GM19438 (cell line): Measurements from ENCODE around the gene LCE5A.
"Not testable (repeated sequence)": the region's sequence is repeated elsewhere in the genome, so short reads cannot be mapped to it uniquely, and the experiment has no call there.

Source experiments
- ATAC-seq: cut with Tn5 transposase; IDR thresholded peaks from one replicate; pipeline ENCODE4 v1.9.1; 2021; ENCODE audit warnings: low read depth; ENCODE audit not compliant: unreplicated experiment

The LCE5A gene

GRCh38 chr1:152510503-152510902 lies at the start of gene LCE5A:
TSS of gene LCE5A (plus strand) at chr1:152510803. CDS start at chr1:152511535, 732 bp downstream.
- no peak for ATAC-seq

GRCh38 chr1:152461544-152461943 lies 49.1 kb upstream of the LCE5A start:
- no peak for ATAC-seq

GRCh38 chr1:152462636-152463035 lies 48.0 kb upstream of the LCE5A start:
- ATAC-seq = no peak

GRCh38 chr1:152466217-152466616 lies 44.4 kb upstream of the LCE5A start:
- no peak for ATAC-seq

- no peak for ATAC-seq
These were observed 36.6 kb upstream of the LCE5A start for GRCh38 chr1:152473887-152474537.

GRCh38 chr1:152479792-152480595 lies 30.6 kb upstream of the LCE5A start:
- ATAC-seq = no peak

GRCh38 chr1:152481869-152482664 lies 28.5 kb upstream of the LCE5A start:
- ATAC-seq = no peak

GRCh38 chr1:152486400-152487006 lies 24.1 kb upstream of the LCE5A start:
- ATAC-seq = no peak

GRCh38 chr1:152487871-152488270 lies 22.7 kb upstream of the LCE5A start:
- ATAC-seq = no peak

GRCh38 chr1:152491537-152491936 lies 19.1 kb upstream of the LCE5A start:
- not testable (repeated sequence) for ATAC-seq

- no peak for ATAC-seq
These were observed 15.4 kb upstream of the LCE5A start for GRCh38 chr1:152495066-152495675.

GRCh38 chr1:152497273-152497672 lies 13.3 kb upstream of the LCE5A start:
- ATAC-seq = no peak

- ATAC-seq = no peak
These were observed 8.9 kb upstream of the LCE5A start for GRCh38 chr1:152501704-152502103.

GRCh38 chr1:152502496-152503180 lies 8.0 kb upstream of the LCE5A start:
- ATAC-seq = no peak

GRCh38 chr1:152505083-152505482 lies 5.5 kb upstream of the LCE5A start:
- no peak for ATAC-seq

- ATAC-seq = no peak
These were observed 3.6 kb upstream of the LCE5A start for GRCh38 chr1:152506899-152507498.

GRCh38 chr1:152511596-152511995 lies 993 bp downstream of the LCE5A start:
- ATAC-seq = no peak

- no peak for ATAC-seq
These were observed 2.5 kb downstream of the LCE5A start for GRCh38 chr1:152513081-152513480.

GRCh38 chr1:152514715-152515433 lies 4.3 kb downstream of the LCE5A start:
- no peak for ATAC-seq
